NCI-H774 (cell line): ENCODE measurements around the gene SMARCD3.

ENCODE experiments used
- DNase-seq: peaks from one replicate; lab custom pipeline; 2025; lab: John Stamatoyannopoulos, UW

SMARCD3 gene

GRCh38 chr7:151248346-151249033 is at the start of gene SMARCD3:
Gene SMARCD3 (minus strand): TSS chr7:151248694. CDS start chr7:151248562, 132 bp downstream.
- DNase-seq, result no peak

GRCh38 chr7:151296202-151296992 is 47.9 kb upstream of the SMARCD3 start:
- no peak for DNase-seq

- no peak for DNase-seq
These were observed 44.4 kb upstream of the SMARCD3 start for GRCh38 chr7:151292850-151293249.

- DNase-seq, result no peak
These were observed 42.7 kb upstream of the SMARCD3 start for GRCh38 chr7:151291206-151291605.

GRCh38 chr7:151290355-151290760 is 41.9 kb upstream of the SMARCD3 start:
- DNase-seq, result no peak

- no peak for DNase-seq
These were observed 41.4 kb upstream of the SMARCD3 start for GRCh38 chr7:151289891-151290290.

- DNase-seq, result no peak
These were observed 37.7 kb upstream of the SMARCD3 start for GRCh38 chr7:151286148-151286547.

GRCh38 chr7:151283302-151283701 is 34.8 kb upstream of the SMARCD3 start:
- no peak for DNase-seq

- DNase-seq, result no peak
These were observed 33.6 kb upstream of the SMARCD3 start for GRCh38 chr7:151282111-151282510.

- DNase-seq, result no peak
These were observed 33.2 kb upstream of the SMARCD3 start for GRCh38 chr7:151281686-151282085.

GRCh38 chr7:151280388-151281019 is 32.0 kb upstream of the SMARCD3 start:
- DNase-seq, result no peak

GRCh38 chr7:151279868-151280267 is 31.4 kb upstream of the SMARCD3 start:
- DNase-seq, result no peak

GRCh38 chr7:151278949-151279348 is 30.5 kb upstream of the SMARCD3 start:
- DNase-seq, result no peak

GRCh38 chr7:151277631-151278030 is 29.1 kb upstream of the SMARCD3 start:
- no peak for DNase-seq

GRCh38 chr7:151276666-151277590 is 28.4 kb upstream of the SMARCD3 start:
- DNase-seq, result peak; percentile 8

GRCh38 chr7:151275813-151276577 is 27.5 kb upstream of the SMARCD3 start:
- DNase-seq, result no peak

- DNase-seq, result no peak
These were observed 26.7 kb upstream of the SMARCD3 start for GRCh38 chr7:151274936-151275812.

- no peak for DNase-seq
These were observed 25.9 kb upstream of the SMARCD3 start for GRCh38 chr7:151274396-151274795.

GRCh38 chr7:151273651-151274390 is 25.3 kb upstream of the SMARCD3 start:
- no peak for DNase-seq
